ENCODE data around the gene TWNK.

Gene TWNK

DNA sequence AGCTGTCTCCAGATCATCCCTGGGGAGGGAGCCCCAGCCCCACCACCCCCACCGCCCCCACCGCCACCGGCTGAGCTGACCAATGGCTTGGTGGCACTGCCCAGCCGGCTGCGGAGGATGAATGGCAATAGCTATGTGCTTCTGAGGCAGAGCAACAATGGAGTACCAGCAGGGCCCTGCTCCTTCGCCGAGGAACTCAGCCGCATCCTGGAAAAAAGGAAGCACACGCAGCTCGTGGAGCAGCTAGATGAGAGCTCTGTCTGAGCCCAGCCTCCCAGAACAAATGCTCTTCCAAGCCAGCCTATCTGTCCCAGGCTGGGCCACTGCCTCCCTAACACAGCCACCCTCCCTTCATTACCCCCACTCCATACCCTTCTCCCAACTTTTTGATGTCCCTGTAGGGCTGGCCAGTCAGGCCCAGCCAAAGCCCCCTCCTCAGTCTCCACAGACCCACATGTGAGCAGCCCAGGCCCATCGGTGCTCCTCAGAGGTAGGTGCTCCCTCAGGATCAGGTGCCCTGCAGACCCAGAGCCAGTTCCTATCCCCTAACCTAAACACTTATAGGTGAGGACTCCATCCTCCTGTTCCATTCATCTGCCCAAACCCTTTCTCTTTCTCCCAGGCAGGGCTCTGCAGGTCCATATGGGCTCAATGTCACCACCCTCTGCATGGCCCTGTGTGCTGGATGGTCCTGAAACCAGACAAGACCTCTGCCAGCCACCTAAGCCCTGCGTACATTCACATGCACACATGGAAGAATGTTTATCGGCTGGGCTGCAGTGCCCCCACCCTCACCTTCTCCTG is 3.3 kb upstream of the TWNK start:
- Histone ChIP-seq H3K4me3 (ENCODE audit: low read length in 2 of 2) (no peak overlapping the region), H3K4me1 (ENCODE audit: control insufficient read depth, insufficient read depth, low read length) (peaks cover 21% of the 10 kb centered on the region), H3K27ac (ENCODE audit: low read length) (no peak overlapping the region), H3K9ac (ENCODE audit: low read length in 2 of 2) (no peak overlapping the region), H3K36me3 (ENCODE audit: control insufficient read depth in 2 of 2, insufficient read depth in 2 of 2, low read length in 2 of 2) (peaks cover 18 to 33% of the 10 kb centered on the region in 2 donors), H3K9me3 (ENCODE audit: control insufficient read depth in 2 of 2, low read length in 2 of 2) (no peaks in the 10 kb centered on the region), H3K27me3 (ENCODE audit: control insufficient read depth in 1 of 2, insufficient read depth in 2 of 2, low read length in 2 of 2) (no peaks in the 10 kb centered on the region)

DNA sequence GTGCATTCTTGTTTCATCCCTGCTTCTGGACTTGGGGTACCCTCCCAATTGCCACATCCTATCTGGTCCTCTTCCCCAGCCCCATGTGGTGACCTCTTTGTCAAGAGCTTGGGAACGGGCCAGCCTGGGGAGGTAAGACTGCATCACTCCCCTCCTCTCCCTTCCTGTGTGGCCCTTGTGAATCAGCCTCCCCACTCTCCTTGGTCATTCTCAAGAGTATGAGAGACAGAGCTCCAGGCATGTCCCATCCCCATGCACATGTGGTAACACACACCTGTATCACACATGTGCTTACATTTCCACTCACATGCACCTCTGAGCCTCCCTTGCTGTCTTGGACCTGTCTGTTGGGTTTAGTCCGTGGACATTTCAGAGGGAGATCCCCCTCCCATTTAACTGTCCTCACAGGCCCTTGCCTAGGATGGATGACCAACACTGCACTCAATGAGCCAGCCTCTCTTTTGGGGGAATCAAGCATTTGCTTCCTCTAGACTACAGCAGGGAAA is 2.6 kb upstream of the TWNK start:
- Histone ChIP-seq H3K27me3 (ENCODE audit: control insufficient read depth in 1 of 2, insufficient read depth in 2 of 2, low read length in 2 of 2) (no peaks in the 10 kb centered on the region), H3K9ac (ENCODE audit: low read length in 2 of 2) (no peak overlapping the region), H3K27ac (ENCODE audit: low read length) (no peak overlapping the region), H3K4me3 (ENCODE audit: low read length in 2 of 2) (no peak overlapping the region), H3K36me3 (ENCODE audit: control insufficient read depth in 2 of 2, insufficient read depth in 2 of 2, low read length in 2 of 2) (peaks cover 18 to 36% of the 10 kb centered on the region in 2 donors), H3K9me3 (ENCODE audit: control insufficient read depth in 2 of 2, low read length in 2 of 2) (no peaks in the 10 kb centered on the region), H3K4me1 (ENCODE audit: control insufficient read depth, insufficient read depth, low read length) (peaks cover 21% of the 10 kb centered on the region)

DNA sequence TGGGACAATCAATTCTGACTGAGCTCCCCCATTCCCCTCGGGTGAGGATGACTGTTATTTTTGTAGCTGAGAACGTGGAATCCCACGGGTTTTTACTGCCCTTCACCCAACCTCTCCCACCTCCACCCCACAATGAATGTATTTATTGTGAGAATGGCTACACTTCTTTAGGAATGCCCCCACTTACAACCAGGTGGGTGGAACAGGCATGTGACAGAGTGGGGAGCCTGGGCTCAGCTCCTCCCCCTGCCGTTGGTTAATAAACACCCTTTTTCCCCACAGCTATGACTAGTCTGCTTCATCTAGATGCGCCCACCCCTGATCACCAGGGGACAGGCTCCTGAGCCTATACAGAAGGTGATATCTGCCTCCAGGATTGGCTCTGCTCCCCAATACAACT is 2.0 kb upstream of the TWNK start:
- no peak overlapping the region for H3K27ac ChIP-seq (ENCODE audit: low read length)

DNA sequence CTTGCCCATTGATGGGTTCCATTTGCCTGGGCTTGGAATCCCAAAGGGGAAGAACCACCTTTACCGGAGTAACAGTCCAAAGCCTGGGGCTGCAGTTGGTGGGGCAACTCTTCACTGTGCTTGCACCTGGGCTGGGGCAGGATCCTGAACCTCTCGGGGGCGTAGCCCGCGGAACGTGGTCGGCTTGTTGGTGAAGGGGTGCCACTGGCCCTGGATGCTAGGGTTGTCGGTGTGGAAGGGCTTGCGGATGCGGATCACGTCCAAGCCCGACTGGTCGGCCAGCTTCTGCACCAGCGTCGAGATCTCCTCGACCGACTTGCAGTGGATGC is 756 bp upstream of the TWNK start:
- Histone ChIP-seq H3K36me3 (ENCODE audit: control insufficient read depth in 2 of 2, insufficient read depth in 2 of 2, low read length in 2 of 2) (peaks cover 15 to 33% of the 10 kb centered on the region in 2 donors), H3K9me3 (ENCODE audit: control insufficient read depth in 2 of 2, low read length in 2 of 2) (no peaks in the 10 kb centered on the region), H3K27me3 (ENCODE audit: control insufficient read depth in 1 of 2, insufficient read depth in 2 of 2, low read length in 2 of 2) (no peaks in the 10 kb centered on the region), H3K4me3 (ENCODE audit: low read length in 2 of 2) (peak overlapping the region; percentile 90 to 96), H3K9ac (ENCODE audit: low read length in 2 of 2) (peak overlapping the region; percentile 83 to 86), H3K4me1 (ENCODE audit: control insufficient read depth, insufficient read depth, low read length) (peaks cover 21% of the 10 kb centered on the region), H3K27ac (ENCODE audit: low read length) (peak overlapping the region; percentile 58)

More for the DNA sequence above, 2.0 kb upstream of the TWNK start:
- H3K9ac ChIP-seq (ENCODE audit: low read length in 2 of 2) = no peak overlapping the region
- peaks cover 16 to 31% of the 10 kb centered on the region in 2 donors for H3K36me3 ChIP-seq (ENCODE audit: control insufficient read depth in 2 of 2, insufficient read depth in 2 of 2, low read length in 2 of 2)
- H3K27me3 ChIP-seq (ENCODE audit: control insufficient read depth in 1 of 2, insufficient read depth in 2 of 2, low read length in 2 of 2) = no peaks in the 10 kb centered on the region
- peaks cover 21% of the 10 kb centered on the region for H3K4me1 ChIP-seq (ENCODE audit: control insufficient read depth, insufficient read depth, low read length)
- no peak overlapping the region for H3K4me3 ChIP-seq (ENCODE audit: low read length in 2 of 2)
- H3K9me3 ChIP-seq (ENCODE audit: control insufficient read depth in 2 of 2, low read length in 2 of 2) = no peaks in the 10 kb centered on the region

DNA sequence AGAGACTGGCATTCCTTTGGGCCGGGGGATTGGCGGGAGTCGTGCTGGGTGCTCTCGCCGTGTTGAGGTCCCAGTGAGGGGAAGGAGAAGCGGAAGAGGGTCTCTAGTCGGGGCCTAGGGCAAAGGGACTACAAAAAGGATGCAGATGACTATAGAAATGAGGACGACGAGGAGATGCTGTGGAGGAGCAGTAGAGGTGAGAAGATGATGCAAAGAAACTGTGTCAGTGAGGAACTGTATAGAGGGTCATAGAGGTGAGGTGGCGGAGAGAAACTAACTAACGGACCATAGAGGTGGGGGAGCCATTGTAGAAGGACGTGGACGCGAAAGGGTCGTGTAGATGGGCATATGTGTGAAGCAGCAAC is 324 bp downstream of the TWNK start:
- Histone ChIP-seq H3K27me3 (ENCODE audit: control insufficient read depth in 1 of 2, insufficient read depth in 2 of 2, low read length in 2 of 2) (no peaks in the 10 kb centered on the region), H3K4me3 (ENCODE audit: low read length in 2 of 2) (peak overlapping the region; percentile 90 to 96), H3K9ac (ENCODE audit: low read length in 2 of 2) (peak overlapping the region; percentile 83 to 86), H3K4me1 (ENCODE audit: control insufficient read depth, insufficient read depth, low read length) (peaks cover 21% of the 10 kb centered on the region), H3K27ac (ENCODE audit: low read length) (peak overlapping the region; percentile 58), H3K36me3 (ENCODE audit: control insufficient read depth in 2 of 2, insufficient read depth in 2 of 2, low read length in 2 of 2) (peaks cover 14 to 28% of the 10 kb centered on the region in 2 donors), H3K9me3 (ENCODE audit: control insufficient read depth in 2 of 2, low read length in 2 of 2) (no peaks in the 10 kb centered on the region)

DNA sequence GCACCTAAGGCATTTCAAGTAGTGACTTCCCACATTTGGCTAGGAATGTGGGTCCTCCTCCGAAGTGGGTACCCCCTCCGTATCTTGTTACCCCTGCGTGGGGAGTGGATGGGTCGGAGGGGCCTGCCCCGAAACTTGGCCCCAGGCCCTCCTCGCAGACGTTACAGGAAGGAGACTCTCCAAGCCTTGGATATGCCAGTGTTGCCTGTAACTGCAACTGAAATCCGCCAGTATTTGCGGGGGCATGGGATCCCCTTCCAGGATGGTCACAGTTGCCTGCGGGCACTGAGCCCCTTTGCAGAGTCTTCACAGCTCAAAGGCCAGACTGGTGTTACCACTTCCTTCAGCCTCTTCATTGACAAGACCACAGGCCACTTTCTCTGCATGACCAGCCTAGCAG is 823 bp downstream of the TWNK start:
- peak overlapping the region; percentile 90 to 96 for H3K4me3 ChIP-seq (ENCODE audit: low read length in 2 of 2)
- H3K27me3 ChIP-seq (ENCODE audit: control insufficient read depth in 1 of 2, insufficient read depth in 2 of 2, low read length in 2 of 2) = no peaks in the 10 kb centered on the region
- peaks cover 21% of the 10 kb centered on the region for H3K4me1 ChIP-seq (ENCODE audit: control insufficient read depth, insufficient read depth, low read length)
- no peak overlapping the region for H3K27ac ChIP-seq (ENCODE audit: low read length)
- H3K9ac ChIP-seq (ENCODE audit: low read length in 2 of 2) = peak overlapping the region; percentile 36 to 83
- no peaks in the 10 kb centered on the region for H3K9me3 ChIP-seq (ENCODE audit: control insufficient read depth in 2 of 2, low read length in 2 of 2)
- H3K36me3 ChIP-seq (ENCODE audit: control insufficient read depth in 2 of 2, insufficient read depth in 2 of 2, low read length in 2 of 2) = peaks cover 14 to 26% of the 10 kb centered on the region in 2 donors

DNA sequence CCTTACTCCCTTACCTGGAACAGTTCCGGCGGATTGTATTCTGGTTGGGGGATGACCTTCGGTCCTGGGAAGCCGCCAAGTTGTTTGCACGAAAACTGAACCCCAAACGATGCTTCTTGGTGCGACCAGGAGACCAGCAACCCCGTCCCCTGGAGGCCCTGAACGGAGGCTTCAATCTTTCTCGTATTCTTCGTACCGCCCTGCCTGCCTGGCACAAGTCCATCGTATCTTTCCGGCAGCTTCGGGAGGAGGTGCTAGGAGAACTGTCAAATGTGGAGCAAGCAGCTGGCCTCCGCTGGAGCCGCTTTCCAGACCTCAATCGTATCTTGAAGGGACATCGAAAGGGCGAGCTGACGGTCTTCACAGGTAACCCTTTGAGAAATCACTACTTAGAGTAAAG is 1.7 kb downstream of the TWNK start:
- peaks cover 22 to 29% of the 10 kb centered on the region in 2 donors for H3K36me3 ChIP-seq (ENCODE audit: control insufficient read depth in 2 of 2, insufficient read depth in 2 of 2, low read length in 2 of 2)
- peaks cover 21% of the 10 kb centered on the region for H3K4me1 ChIP-seq (ENCODE audit: control insufficient read depth, insufficient read depth, low read length)

DNA sequence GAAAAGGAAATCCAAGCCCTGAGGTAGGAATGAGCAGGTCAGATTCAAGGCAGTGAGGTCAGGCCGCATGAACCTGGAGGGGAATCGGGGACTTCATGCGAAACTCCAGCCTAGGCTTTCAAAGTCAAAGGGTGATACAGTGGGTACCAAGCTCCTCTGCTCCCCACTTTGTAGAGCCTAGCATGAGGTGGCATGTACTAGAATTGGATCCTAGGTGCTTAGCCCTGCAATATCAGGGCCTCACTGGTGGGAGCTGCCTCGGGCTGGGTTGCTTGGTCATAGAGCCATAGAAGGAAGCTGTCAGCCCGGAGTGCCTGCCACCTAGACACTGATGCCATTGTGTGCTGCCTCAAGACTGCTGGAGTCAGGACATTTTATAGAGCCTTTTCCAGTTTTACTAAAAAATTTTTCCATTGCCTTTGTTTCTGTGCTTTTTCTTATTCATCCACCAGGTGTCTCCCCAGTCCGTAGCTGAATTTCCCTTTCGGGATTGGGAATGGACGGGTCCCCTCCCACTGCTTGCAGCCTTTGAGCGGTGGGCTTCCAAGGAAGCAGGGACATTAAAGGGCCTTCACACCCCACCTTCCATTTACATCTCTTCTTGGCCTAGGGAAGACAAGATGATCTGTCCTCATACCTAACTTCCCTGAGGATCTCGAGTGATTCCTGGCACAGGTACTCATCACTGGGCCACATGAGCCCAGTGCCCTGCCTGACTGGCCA is 6.8 kb downstream of the TWNK start:
- peaks cover 22% of the 10 kb centered on the region for H3K4me1 ChIP-seq (ENCODE audit: control insufficient read depth, insufficient read depth, low read length)
- no peak overlapping the region for H3K4me3 ChIP-seq (ENCODE audit: low read length in 2 of 2)
- peaks cover 22 to 25% of the 10 kb centered on the region in 2 donors for H3K36me3 ChIP-seq (ENCODE audit: control insufficient read depth in 2 of 2, insufficient read depth in 2 of 2, low read length in 2 of 2)
- H3K9me3 ChIP-seq (ENCODE audit: control insufficient read depth in 2 of 2, low read length in 2 of 2) = no peaks in the 10 kb centered on the region
- no peak overlapping the region for H3K9ac ChIP-seq (ENCODE audit: low read length in 2 of 2)
- H3K27ac ChIP-seq (ENCODE audit: low read length) = no peak overlapping the region
- no peaks in the 10 kb centered on the region for H3K27me3 ChIP-seq (ENCODE audit: control insufficient read depth in 1 of 2, insufficient read depth in 2 of 2, low read length in 2 of 2)

More for the DNA sequence above, 1.7 kb downstream of the TWNK start:
- Histone ChIP-seq H3K27me3 (ENCODE audit: control insufficient read depth in 1 of 2, insufficient read depth in 2 of 2, low read length in 2 of 2) (no peaks in the 10 kb centered on the region), H3K27ac (ENCODE audit: low read length) (no peak overlapping the region), H3K9me3 (ENCODE audit: control insufficient read depth in 2 of 2, low read length in 2 of 2) (no peaks in the 10 kb centered on the region), H3K9ac (ENCODE audit: low read length in 2 of 2) (no peak overlapping the region), H3K4me3 (ENCODE audit: low read length in 2 of 2) (no peak overlapping the region)

DNA sequence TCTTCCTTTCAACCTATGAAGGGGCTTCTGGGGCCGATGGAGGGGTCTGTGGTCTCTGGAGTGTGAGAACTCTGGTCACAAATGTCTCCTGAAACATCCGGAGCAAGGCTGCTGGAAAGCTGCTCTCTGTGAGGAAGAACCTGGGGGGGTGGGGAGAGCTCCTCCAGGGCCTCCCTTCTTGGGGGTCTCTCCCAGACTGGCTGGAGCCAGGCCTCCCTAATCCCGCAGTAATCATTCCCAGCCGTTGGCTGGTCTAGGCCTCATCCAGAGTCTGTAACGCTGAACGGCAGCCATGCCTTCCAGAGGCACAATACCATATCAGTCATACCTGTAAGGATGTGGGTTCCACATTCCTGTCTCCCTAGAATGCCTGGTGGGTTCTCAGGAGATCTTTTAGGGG is 7.8 kb downstream of the TWNK start:
- Histone ChIP-seq H3K27me3 (ENCODE audit: control insufficient read depth in 1 of 2, insufficient read depth in 2 of 2, low read length in 2 of 2) (no peaks in the 10 kb centered on the region), H3K27ac (ENCODE audit: low read length) (no peak overlapping the region), H3K36me3 (ENCODE audit: control insufficient read depth in 2 of 2, insufficient read depth in 2 of 2, low read length in 2 of 2) (peaks cover 19 to 22% of the 10 kb centered on the region in 2 donors), H3K9me3 (ENCODE audit: control insufficient read depth in 2 of 2, low read length in 2 of 2) (no peaks in the 10 kb centered on the region), H3K4me1 (ENCODE audit: control insufficient read depth, insufficient read depth, low read length) (peaks cover 22% of the 10 kb centered on the region), H3K4me3 (ENCODE audit: low read length in 2 of 2) (no peak overlapping the region), H3K9ac (ENCODE audit: low read length in 2 of 2) (peak overlapping the region in 1 of 2 donors; percentile 13)

DNA sequence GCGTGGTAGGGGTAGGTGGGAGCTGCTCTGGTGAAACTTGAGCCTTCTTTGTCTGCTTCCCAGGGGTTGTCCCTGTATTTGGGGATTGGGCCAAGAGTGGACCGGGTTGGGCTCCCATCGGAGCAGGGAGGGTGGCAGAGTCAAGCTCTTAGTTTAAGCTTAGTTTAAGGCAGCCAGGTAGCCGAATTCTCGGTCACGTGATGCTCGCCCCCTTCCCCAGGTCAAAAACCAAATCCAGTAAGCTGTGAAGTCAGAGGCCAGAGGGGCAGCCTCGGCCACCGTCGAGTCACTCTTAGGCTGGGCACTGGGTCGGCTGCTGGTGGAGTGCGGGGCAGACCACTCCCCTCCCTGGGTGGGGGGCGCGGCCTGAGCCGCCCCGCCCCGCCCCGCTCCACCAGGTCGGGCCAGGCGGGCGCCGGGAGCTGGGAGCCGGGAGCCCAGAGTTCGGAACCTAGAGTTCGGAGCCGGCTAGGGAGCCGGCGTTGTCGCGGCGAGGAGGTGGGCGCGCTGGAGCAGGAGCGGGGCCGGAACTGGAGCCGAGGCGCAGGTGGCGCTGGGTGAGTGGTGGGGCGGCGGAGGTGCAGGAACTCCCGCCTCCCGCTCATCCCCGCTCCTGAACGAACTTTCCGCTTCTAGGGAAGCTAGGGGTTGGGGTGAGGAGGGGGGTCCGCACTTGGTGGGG is 9.5 kb downstream of the TWNK start:
- H3K4me3 ChIP-seq (ENCODE audit: low read length in 2 of 2) = peak overlapping the region; percentile 69 to 90
- peak overlapping the region; percentile 95 for H3K27ac ChIP-seq (ENCODE audit: low read length)
- no peaks in the 10 kb centered on the region for H3K27me3 ChIP-seq (ENCODE audit: control insufficient read depth in 1 of 2, insufficient read depth in 2 of 2, low read length in 2 of 2)
- peaks cover 8 to 11% of the 10 kb centered on the region in 2 donors for H3K36me3 ChIP-seq (ENCODE audit: control insufficient read depth in 2 of 2, insufficient read depth in 2 of 2, low read length in 2 of 2)
- peaks cover 37% of the 10 kb centered on the region for H3K4me1 ChIP-seq (ENCODE audit: control insufficient read depth, insufficient read depth, low read length)
- H3K9me3 ChIP-seq (ENCODE audit: control insufficient read depth in 2 of 2, low read length in 2 of 2) = no peaks in the 10 kb centered on the region
- peak overlapping the region; percentile 68 to 81 for H3K9ac ChIP-seq (ENCODE audit: low read length in 2 of 2)

All from stomach smooth muscle (tissue), 2 donors.